ENCODE measurements around the gene TCP11L2. TPM values are rescaled to one million over a fixed set of nuclear protein-coding genes. Genes with fewer than 3 reads are reported as not detected.

The TCP11L2 gene
- total RNA-seq, 1 experiment from 2014 or later = 6.1 TPM

DNA sequence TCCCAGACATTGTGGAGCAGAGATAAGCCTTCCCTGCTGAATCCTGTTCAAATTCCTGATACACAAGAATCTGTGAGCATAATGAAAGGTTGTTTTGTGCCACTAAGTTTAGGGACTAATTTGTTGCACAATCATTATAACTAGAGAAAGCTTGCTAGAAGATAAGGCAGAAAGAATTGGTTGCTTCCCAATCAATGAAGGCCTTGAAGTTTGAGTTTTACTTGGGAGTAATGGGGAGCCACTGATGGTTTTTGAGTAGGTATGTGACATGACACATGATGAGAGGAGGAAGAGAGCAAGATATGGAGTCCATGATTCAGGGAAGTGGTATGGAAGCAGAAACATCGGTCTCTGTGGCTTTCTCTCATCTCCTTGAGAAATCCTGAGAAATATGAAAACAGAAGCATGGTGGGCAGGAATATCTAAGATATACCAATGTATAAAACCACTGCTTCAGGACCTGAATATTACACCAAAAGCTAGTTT lies 13.3 kb upstream of the TCP11L2 start:
- Mint-ChIP-seq H3K9me3 (no peaks in the 10 kb centered on the region; a peak in 1 of 5 replicates), H3K27me3 (ENCODE audit: low read depth) (no peaks in the 10 kb centered on the region; the same call in 1 of the 2 replicates), H3K4me3 (no peak overlapping the region), H3K4me1 (no peaks in the 10 kb centered on the region), H3K36me3 (ENCODE audit: insufficient read depth in 1 of 3, low read depth in 3 of 3) (no peaks in the 10 kb centered on the region), H3K27ac (no peak overlapping the region; a peak in 1 of 7 replicates)
- Histone ChIP-seq H2AFZ (ENCODE audit: low read length) (no peak overlapping the region), H3K9me3 (ENCODE audit: control insufficient read depth, low read depth, low read length) (no peaks in the 10 kb centered on the region), H3K27me3 (ENCODE audit: insufficient read depth, low read length) (no peaks in the 10 kb centered on the region), H3K14ac (ENCODE audit: insufficient read depth, low read length) (no peak overlapping the region), H4K8ac (replicated peaks; ENCODE audit: insufficient read length, low read depth, low read length) (no peak overlapping the region), H2BK15ac (ENCODE audit: low read depth, low read length) (no peak overlapping the region), H3K4ac (ENCODE audit: low read depth, low read length) (no peak overlapping the region), H2BK20ac (ENCODE audit: low read depth, low read length, poor library complexity, severe bottlenecking) (no peak overlapping the region), H3K79me1 (ENCODE audit: insufficient read depth, low read depth, low read length, poor library complexity, severe bottlenecking) (no peaks in the 10 kb centered on the region), H2AK5ac (ENCODE audit: insufficient read length, low read length) (no peak overlapping the region), H2BK120ac (ENCODE audit: low read depth, low read length, poor library complexity, severe bottlenecking) (no peak overlapping the region), H4K20me1 (ENCODE audit: control insufficient read depth, insufficient read depth, insufficient read length) (no peaks in the 10 kb centered on the region), H4K91ac (ENCODE audit: insufficient read length, low read depth, low read length) (no peak overlapping the region), H3K79me2 (ENCODE audit: insufficient read depth, low read length) (no peaks in the 10 kb centered on the region), H3K4me2 (ENCODE audit: insufficient read depth, insufficient read length, low read length) (no peak overlapping the region), H2BK12ac (ENCODE audit: insufficient read length, low read depth, low read length) (no peak overlapping the region), H4K5ac (ENCODE audit: insufficient read length, low read depth, low read length) (no peak overlapping the region), H3K4me1 (ENCODE audit: insufficient read depth, low read length) (no peaks in the 10 kb centered on the region), H2BK5ac (ENCODE audit: insufficient read length, low read length) (no peak overlapping the region), H3K9ac (ENCODE audit: extremely low read depth, insufficient read length, low read length) (no peak overlapping the region), H3T11ph (ENCODE audit: low read length) (no peak overlapping the region), H3K23me2 (ENCODE audit: insufficient read length, low read depth, low read length, poor library complexity, severe bottlenecking) (no peaks in the 10 kb centered on the region), H3K18ac (ENCODE audit: insufficient read length, low read depth, low read length) (no peak overlapping the region), H3K27ac (ENCODE audit: insufficient read length, low read depth, low read length) (no peak overlapping the region), H3K56ac (ENCODE audit: insufficient read length, low read depth, low read length) (no peak overlapping the region), H3K23ac (ENCODE audit: insufficient read length, low read depth, low read length) (no peak overlapping the region)
- TF ChIP-seq, protein P1, sequence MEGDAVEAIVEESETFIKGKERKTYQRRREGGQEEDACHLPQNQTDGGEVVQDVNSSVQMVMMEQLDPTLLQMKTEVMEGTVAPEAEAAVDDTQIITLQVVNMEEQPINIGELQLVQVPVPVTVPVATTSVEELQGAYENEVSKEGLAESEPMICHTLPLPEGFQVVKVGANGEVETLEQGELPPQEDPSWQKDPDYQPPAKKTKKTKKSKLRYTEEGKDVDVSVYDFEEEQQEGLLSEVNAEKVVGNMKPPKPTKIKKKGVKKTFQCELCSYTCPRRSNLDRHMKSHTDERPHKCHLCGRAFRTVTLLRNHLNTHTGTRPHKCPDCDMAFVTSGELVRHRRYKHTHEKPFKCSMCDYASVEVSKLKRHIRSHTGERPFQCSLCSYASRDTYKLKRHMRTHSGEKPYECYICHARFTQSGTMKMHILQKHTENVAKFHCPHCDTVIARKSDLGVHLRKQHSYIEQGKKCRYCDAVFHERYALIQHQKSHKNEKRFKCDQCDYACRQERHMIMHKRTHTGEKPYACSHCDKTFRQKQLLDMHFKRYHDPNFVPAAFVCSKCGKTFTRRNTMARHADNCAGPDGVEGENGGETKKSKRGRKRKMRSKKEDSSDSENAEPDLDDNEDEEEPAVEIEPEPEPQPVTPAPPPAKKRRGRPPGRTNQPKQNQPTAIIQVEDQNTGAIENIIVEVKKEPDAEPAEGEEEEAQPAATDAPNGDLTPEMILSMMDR (conservative IDR thresholded peaks at IDR 0.05) = no peak
- DNase-seq = no peak
- no CpG with 5 or more reads among the region's 1 CpG for WGBS (ENCODE audit: extremely low coverage, insufficient read length, low lambda C conversion rate)
